Type B pancreatic cell (in vitro differentiated cells): ENCODE results near the gene EFNA3. TPM values are rescaled to one million over a fixed set of nuclear protein-coding genes. Genes with fewer than 3 reads are reported as not detected.

Experiments
- DNase-seq: peaks from one replicate; pipeline ENCODE4 v3.0.0; 2021; ENCODE audit warnings: mixed read lengths; ENCODE audit not compliant: unreplicated experiment; ENCODE audit errors: extremely low spot score
- H3K27ac Mint-ChIP-seq: 2 replicates; pipeline ENCODE4 v1.8.0; 2021; ENCODE audit warnings: mild to moderate bottlenecking, mixed read lengths
- H3K27me3 Mint-ChIP-seq: 2 replicates; pipeline ENCODE4 v1.8.0; 2021; ENCODE audit warnings: mixed read lengths
- H3K36me3 Mint-ChIP-seq: 2 replicates; pipeline ENCODE4 v1.8.0; 2021; ENCODE audit warnings: mixed read lengths
- H3K4me1 Mint-ChIP-seq: one replicate; pipeline ENCODE4 v1.8.0; 2021; ENCODE audit warnings: mixed read lengths; ENCODE audit not compliant: unreplicated experiment
- H3K4me3 Mint-ChIP-seq: 2 replicates; pipeline ENCODE4 v1.8.0; 2021; ENCODE audit warnings: mild to moderate bottlenecking, mixed read lengths
- H3K9me3 Mint-ChIP-seq: 2 replicates; pipeline ENCODE4 v1.8.0; 2021; ENCODE audit warnings: mixed read lengths
- total RNA-seq: library from RNA; stranded (reverse); gene quantifications from 2 replicates; pipeline ENCODE4 v1.2.1, GENCODE V29; 2021; ENCODE audit warnings: low replicate concordance
- TF ChIP-seq, protein P1 (sequence below): fragments of 200-600 bp; sonication (generic); conservative IDR thresholded peaks from 2 replicates; pipeline ENCODE4 v1.5.0; 2021; ENCODE audit warnings: antibody characterized with exemption, mild to moderate bottlenecking

The EFNA3 gene
- total RNA-seq, 1 donor from 2014 or later, result 4.7 TPM

DNA sequence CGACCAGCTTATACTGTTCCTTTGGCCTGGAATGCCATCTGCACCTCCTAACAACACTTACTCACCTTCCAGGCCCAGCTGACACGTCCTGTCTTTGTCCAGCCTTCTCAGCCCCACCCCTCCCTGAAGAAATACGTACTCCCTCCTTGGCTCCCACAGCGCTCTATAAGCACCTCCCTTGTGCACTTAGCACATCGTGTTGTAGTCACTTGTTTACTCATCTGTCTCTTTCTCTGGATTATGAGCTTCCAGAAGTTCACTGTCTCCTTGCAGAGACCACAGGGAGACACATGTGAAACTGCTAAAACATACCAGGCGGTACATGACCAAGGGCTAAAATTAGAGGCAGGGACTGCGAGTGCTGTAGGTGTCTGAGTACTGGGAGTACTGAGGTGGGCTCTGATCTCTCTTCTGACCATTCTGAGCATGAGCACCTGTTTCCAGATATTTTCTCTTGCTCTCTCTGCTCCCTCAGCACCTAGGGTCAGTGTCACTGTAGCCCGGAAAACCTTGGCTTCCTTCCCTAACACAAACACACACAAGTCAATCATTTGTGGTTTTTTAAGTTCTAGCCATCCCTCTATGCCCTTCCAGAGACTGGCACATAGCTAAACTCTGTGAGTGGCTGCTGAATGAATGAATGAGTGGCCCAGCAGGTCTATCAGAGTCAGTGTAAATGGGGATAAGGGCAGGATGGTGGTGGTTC lies 39.9 kb upstream of the EFNA3 start:
- TF ChIP-seq, protein P1, sequence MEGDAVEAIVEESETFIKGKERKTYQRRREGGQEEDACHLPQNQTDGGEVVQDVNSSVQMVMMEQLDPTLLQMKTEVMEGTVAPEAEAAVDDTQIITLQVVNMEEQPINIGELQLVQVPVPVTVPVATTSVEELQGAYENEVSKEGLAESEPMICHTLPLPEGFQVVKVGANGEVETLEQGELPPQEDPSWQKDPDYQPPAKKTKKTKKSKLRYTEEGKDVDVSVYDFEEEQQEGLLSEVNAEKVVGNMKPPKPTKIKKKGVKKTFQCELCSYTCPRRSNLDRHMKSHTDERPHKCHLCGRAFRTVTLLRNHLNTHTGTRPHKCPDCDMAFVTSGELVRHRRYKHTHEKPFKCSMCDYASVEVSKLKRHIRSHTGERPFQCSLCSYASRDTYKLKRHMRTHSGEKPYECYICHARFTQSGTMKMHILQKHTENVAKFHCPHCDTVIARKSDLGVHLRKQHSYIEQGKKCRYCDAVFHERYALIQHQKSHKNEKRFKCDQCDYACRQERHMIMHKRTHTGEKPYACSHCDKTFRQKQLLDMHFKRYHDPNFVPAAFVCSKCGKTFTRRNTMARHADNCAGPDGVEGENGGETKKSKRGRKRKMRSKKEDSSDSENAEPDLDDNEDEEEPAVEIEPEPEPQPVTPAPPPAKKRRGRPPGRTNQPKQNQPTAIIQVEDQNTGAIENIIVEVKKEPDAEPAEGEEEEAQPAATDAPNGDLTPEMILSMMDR, result no peak
- Mint-ChIP-seq H3K4me3 (no peak overlapping the region), H3K36me3 (no peaks in the 10 kb centered on the region), H3K4me1 (no peaks in the 10 kb centered on the region), H3K27me3 (peaks cover 7% of the 10 kb centered on the region), H3K27ac (peak overlapping the region; percentile 44), H3K9me3 (no peaks in the 10 kb centered on the region)
- no peak for DNase-seq

DNA sequence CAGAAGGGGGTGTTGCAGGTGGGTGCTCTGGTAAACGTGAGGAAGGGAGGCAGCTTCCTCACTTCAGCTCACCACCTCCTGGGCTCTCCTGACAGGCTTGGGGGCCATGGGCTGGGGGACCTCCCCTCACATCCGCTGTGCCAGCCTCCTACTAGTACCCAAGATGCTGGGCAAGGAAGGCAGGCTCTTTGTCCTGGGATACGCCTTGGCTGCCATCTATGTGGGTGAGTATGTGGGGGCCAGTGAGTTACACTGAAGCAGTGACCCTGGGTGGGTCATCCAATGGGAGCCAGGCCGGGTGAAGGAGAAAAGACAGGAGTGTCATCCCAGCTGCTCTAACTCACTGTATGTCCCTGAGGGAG lies 39.3 kb upstream of the EFNA3 start:
- peaks cover under 1% of the 10 kb centered on the region for H3K4me1 Mint-ChIP-seq
- TF ChIP-seq, protein P1, result no peak
- H3K9me3 Mint-ChIP-seq, result no peaks in the 10 kb centered on the region
- H3K4me3 Mint-ChIP-seq, result no peak overlapping the region
- peaks cover 7% of the 10 kb centered on the region for H3K27me3 Mint-ChIP-seq
- DNase-seq, result no peak
- no peaks in the 10 kb centered on the region for H3K36me3 Mint-ChIP-seq
- H3K27ac Mint-ChIP-seq, result no peak overlapping the region

GRCh38 chr1:155040358-155041093 lies 38.1 kb upstream of the EFNA3 start:
- Mint-ChIP-seq H3K4me1 (peaks cover 11% of the 10 kb centered on the region), H3K36me3 (no peaks in the 10 kb centered on the region), H3K9me3 (no peaks in the 10 kb centered on the region), H3K27ac (no peak overlapping the region), H3K27me3 (peaks cover 7% of the 10 kb centered on the region), H3K4me3 (no peak overlapping the region)
- TF ChIP-seq, protein P1, result no peak
- DNase-seq, result no peak

DNA sequence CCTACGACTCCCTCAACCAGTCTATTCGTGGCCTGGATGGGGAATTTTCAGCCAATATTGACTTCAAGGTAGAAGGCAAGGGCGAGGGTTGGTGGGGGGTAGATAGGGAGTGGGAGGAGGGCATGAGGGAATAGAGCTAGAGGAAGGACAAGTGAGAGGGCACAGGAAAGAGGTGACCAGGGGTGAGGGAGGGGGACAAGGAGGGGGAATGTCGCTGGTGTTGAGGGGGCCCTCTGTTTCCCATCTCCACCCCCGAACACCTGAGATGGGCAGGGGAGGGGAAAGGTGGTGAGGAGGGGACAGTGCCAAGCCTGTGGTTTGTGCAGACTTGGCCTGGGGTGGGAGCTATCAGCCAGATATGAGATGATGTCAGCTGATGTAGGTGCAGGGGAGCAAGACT lies 35.8 kb upstream of the EFNA3 start:
- DNase-seq, result no peak

GRCh38 chr1:155043301-155043702 lies 35.3 kb upstream of the EFNA3 start:
- Mint-ChIP-seq H3K27me3 (peaks cover 7% of the 10 kb centered on the region), H3K4me1 (peaks cover 11% of the 10 kb centered on the region), H3K36me3 (no peaks in the 10 kb centered on the region), H3K27ac (peak overlapping the region; percentile 19), H3K4me3 (no peak overlapping the region), H3K9me3 (no peaks in the 10 kb centered on the region)
- TF ChIP-seq, protein P1, result no peak
- DNase-seq, result no peak

More for the DNA sequence above, 35.8 kb upstream of the EFNA3 start:
- H3K4me1 Mint-ChIP-seq, result peaks cover 11% of the 10 kb centered on the region
- peaks cover 7% of the 10 kb centered on the region for H3K27me3 Mint-ChIP-seq
- H3K4me3 Mint-ChIP-seq, result no peak overlapping the region
- TF ChIP-seq, protein P1, result no peak
- no peaks in the 10 kb centered on the region for H3K9me3 Mint-ChIP-seq
- H3K27ac Mint-ChIP-seq, result no peak overlapping the region
- no peaks in the 10 kb centered on the region for H3K36me3 Mint-ChIP-seq
